ENCODE measurements around the gene LUM. TPM values are rescaled to one million over a fixed set of nuclear protein-coding genes. Genes with fewer than 3 reads are reported as not detected.
A peak's percentile ranks its signal among the peaks of the same experiment; 100 is the strongest.

Gene LUM
- total and polyA plus RNA-seq, 2 experiments from 2014 or later: 2.3 to 12.7 TPM

GRCh38 chr12:91143206-91143605, 31.9 kb upstream of the LUM start:
- Histone ChIP-seq H3K36me3 (no peaks in the 10 kb centered on the region), H3K27me3 (no peaks in the 10 kb centered on the region), H3K9me3 (ENCODE audit: low read depth) (no peaks in the 10 kb centered on the region), H3K4me3 (no peak overlapping the region), H3K4me1 (ENCODE audit: low read depth) (no peaks in the 10 kb centered on the region), H3K27ac (no peak overlapping the region)
- no peak for TF ChIP-seq CTCF (IDR thresholded peaks at IDR 0.05; ENCODE audit: low read depth, low read length)
- DNase-seq (ENCODE audit: low read depth in 1 of 2, low spot score in 1 of 2): peak in 1 of 2 donors; percentile 65

DNA sequence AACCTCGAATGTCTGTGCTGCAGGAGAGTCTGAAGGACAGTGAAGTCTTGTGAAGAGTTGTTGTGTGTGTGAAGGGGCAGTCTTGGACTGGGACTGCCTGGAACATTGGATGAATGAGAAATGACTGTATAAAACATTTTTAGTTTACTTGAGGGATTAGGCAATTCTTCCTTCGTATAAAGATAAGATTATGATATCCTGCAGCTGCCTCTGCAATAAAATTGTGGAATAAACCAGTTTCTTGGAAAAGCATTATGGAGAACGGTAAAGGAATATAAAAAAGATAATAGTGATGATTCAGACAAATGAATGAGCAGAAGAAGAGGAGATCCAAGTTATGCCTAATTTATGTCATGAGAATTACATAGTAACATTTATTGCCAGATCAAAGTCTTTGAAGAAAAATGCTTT, 30.9 kb upstream of the LUM start:
- H3K27ac ChIP-seq: no peak overlapping the region

DNA sequence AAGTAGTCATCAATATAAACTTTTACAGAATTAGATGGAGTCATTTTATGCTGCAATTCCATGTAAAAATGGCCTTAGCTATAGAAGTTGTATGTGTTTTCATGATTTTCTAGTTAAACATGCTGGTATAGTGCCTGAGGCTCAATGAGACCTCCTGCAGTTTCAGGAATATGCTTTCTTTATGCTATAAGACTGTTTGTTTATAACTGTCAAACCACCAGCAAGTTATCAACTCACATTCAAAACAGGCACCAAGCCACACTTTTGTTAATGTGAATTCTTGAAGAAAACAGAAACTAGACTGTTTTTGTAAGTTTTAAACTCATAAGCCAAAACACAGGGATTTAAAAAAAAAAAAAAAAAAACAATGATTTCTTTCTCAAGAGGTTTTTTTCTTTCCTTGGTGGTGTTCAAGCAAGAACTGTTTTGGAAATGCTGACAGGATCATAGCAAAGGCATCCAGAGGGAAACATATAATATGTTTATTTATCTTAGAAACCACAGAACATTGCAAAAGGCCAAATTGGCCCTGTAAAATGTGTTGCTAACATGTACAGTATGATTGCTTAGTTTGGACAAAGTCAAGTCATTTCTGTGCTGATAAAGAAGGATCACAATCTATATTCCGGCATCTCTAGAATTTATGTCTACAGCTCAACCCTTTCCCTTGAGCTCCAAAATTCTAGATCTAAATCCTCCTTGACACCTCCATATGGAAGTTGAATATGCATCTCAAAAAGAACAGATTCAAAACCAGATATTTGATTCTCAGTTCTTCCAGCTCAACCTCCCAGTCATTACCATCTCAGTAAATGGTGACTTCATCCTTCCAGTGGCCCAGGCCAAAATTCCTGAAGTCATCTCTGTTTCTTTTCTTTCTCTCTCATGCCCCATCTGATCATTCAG, 29.0 kb upstream of the LUM start:
- Histone ChIP-seq H3K9me3 (ENCODE audit: low read depth) (no peaks in the 10 kb centered on the region), H3K36me3 (no peaks in the 10 kb centered on the region), H3K27me3 (no peaks in the 10 kb centered on the region), H3K27ac (no peak overlapping the region), H3K4me3 (no peak overlapping the region), H3K4me1 (ENCODE audit: low read depth) (no peaks in the 10 kb centered on the region)
- no peak for TF ChIP-seq CTCF (IDR thresholded peaks at IDR 0.05; ENCODE audit: low read depth, low read length)
- DNase-seq (ENCODE audit: low read depth in 1 of 2, low spot score in 1 of 2): peak in 1 of 2 donors; percentile 91

More for the DNA sequence above, 30.9 kb upstream of the LUM start:
- no peaks in the 10 kb centered on the region for H3K4me1 ChIP-seq (ENCODE audit: low read depth)
- H3K4me3 ChIP-seq: no peak overlapping the region
- no peaks in the 10 kb centered on the region for H3K9me3 ChIP-seq (ENCODE audit: low read depth)
- no peaks in the 10 kb centered on the region for H3K27me3 ChIP-seq
- H3K36me3 ChIP-seq: no peaks in the 10 kb centered on the region
- peak in 1 of 2 donors; percentile 87 for DNase-seq (ENCODE audit: low read depth in 1 of 2, low spot score in 1 of 2)
- no peak for TF ChIP-seq CTCF (IDR thresholded peaks at IDR 0.05; ENCODE audit: low read depth, low read length)

DNA sequence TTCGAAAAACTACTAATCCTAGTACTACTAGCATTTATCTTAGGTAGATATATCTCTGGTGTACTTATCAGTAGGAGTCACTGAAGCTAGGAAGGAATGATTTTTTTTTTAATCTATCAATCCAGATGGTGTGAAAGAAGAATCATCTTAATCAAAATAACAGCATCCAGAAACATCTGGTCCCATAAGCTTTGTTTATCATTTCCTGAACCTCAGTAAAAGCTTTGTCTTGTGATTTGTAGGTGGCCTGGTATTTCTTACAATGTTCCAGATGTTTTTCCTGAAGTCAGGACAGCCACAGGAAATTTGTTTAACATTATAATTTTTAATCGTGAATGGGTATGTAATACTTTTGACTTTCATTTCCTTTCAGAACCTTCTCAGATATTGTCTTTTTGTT, 28.0 kb upstream of the LUM start:
- Histone ChIP-seq H3K27me3 (no peaks in the 10 kb centered on the region), H3K27ac (no peak overlapping the region), H3K9me3 (ENCODE audit: low read depth) (no peaks in the 10 kb centered on the region), H3K36me3 (no peaks in the 10 kb centered on the region), H3K4me1 (ENCODE audit: low read depth) (no peaks in the 10 kb centered on the region), H3K4me3 (no peak overlapping the region)
- DNase-seq (ENCODE audit: low read depth in 1 of 2, low spot score in 1 of 2): peak in 1 of 2 donors; percentile 52
- TF ChIP-seq CTCF (IDR thresholded peaks at IDR 0.05; ENCODE audit: low read depth, low read length): no peak

DNA sequence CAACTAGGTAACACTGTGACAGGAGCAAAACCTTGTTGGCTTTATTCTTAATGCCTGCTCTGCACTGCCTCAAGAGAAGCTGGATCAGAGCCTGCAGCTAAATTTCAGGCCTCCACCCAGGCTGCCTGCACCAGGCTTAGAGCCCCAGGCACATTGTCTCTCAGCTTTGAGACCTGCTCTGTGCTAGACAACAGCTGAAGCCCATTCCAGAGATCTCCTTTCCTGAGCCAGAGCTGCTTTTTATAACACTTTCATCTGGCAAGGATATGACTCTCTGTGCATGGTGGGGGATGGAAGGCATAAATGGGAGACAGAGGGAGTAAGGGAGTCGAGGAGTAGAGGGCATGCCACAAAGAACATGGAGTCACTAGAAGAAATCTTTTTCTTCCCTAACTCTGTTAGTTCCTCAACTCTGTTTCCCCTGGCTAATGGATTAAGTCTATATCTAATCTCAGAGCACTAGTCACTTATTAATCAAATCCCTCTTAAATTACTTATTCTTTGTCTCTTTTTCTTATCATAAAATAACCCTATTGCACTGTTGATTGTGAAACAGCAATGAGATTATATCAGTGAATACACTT, 27.1 kb upstream of the LUM start:
- no peaks in the 10 kb centered on the region for H3K36me3 ChIP-seq
- peak in 1 of 2 donors; percentile 61 for DNase-seq (ENCODE audit: low read depth in 1 of 2, low spot score in 1 of 2)
- TF ChIP-seq CTCF (IDR thresholded peaks at IDR 0.05; ENCODE audit: low read depth, low read length): no peak

More for the DNA sequence above, 27.1 kb upstream of the LUM start:
- Histone ChIP-seq H3K9me3 (ENCODE audit: low read depth) (no peaks in the 10 kb centered on the region), H3K27me3 (no peaks in the 10 kb centered on the region), H3K27ac (no peak overlapping the region), H3K4me1 (ENCODE audit: low read depth) (no peaks in the 10 kb centered on the region), H3K4me3 (no peak overlapping the region)

Measured in cardiac muscle cell (in vitro differentiated cells and primary cell).